Dermis microvascular lymphatic vessel endothelial cell (primary cell): Measurements from ENCODE around the gene MSI2. TPM values are rescaled to one million over a fixed set of nuclear protein-coding genes. Genes with fewer than 3 reads are reported as not detected.

Experiments used
- DNase-seq, 2 donors: peaks; one replicate each; pipeline versions ENCODE4 v3.0.0 to v3.0.0-alpha.2; 2010; ENCODE audit warnings: low read depth in 2 of 2
- total RNA-seq: library from RNA; depleted of rRNA; stranded (reverse); fragments of >200 nt; gene quantifications from 2 replicates; pipeline ENCODE4 v1.2.1, GENCODE V29; 2014

Gene MSI2
- total RNA-seq, 1 donor from 2014 or later: 7.4 TPM

DNA sequence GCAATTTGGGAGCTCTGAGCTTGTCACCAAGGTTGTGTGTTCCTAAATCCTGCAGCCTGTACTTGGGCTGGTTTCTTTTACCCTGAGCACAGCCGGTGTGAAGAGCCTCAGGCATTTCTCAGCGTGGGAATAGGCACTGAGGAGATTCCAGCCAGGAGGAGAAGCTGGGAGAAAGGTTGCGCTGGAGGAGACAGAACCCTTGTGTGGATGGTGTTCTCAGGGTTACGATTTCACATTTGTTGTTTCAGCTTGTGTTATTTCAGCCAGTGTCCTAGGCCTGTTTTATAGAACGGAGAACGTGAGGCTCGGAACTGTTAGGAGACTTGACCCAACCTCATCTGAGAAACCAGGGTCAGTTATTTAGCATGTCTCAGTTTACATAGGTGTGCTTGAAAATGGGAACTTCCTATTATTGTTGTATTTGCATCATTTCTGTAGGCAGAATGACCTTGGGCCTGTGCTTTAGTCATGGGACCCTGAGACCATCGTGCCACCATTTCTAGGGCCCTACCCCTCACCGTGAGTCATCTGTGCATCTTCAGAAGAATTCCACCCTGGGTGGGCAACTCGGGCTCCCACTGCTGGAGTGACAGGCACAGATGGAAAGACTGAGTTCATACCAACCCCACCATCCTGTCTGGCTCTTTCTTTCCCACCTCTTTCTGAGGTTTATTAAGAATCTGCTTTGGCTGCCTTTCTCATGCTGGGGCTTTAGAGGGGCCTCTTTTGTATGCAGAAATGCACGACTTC is 134.9 kb downstream of the MSI2 start:
- DNase-seq: no peak

DNA sequence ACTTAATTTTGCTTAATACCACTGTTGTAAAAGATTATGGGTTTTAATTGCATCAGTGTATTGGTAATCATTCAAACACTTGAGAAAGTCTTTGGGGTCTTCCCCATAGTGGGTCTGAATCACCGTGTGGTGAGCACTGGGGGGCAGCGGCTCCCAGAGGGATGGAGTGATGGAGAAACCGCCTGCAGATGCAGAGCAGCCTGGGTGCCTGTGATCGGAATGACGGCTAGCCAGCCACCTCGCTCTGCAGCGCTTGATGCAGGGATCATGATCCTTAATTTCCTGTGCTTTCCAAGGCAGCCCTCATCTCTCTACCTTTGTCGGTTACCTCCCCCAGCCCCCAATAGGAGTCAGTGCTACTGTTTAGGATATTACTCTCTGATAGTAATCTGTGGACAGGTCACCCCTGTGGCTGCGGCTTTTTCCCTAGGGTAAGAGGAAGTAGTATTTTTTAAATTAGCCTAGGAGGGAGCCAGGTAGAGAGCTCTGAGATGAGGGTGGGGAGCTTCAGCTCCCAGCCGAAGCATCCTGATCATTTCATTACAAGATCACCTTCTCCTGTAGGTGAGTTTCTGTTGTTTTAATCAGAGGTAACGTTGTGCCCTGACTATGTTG is 135.6 kb downstream of the MSI2 start:
- no peak for DNase-seq

DNA sequence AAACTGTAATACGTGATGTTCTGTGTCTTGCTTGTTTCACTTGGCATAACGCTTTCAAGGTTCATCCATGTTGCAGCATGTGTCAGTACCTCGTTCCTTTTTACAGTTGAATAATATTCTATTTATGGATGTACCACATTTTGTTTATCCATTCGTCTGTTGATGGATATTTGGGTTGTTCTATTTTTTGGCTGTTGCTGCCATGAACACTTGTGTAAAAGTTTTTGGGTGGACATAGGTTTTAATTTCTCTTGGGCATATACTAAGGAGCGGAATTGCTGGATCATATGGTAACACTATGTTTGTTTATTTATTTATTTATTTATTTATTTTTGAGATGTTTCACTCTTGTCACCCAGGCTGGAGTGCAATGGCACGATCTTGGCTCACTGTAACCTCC is 137.0 kb downstream of the MSI2 start:
- no peak for DNase-seq

DNA sequence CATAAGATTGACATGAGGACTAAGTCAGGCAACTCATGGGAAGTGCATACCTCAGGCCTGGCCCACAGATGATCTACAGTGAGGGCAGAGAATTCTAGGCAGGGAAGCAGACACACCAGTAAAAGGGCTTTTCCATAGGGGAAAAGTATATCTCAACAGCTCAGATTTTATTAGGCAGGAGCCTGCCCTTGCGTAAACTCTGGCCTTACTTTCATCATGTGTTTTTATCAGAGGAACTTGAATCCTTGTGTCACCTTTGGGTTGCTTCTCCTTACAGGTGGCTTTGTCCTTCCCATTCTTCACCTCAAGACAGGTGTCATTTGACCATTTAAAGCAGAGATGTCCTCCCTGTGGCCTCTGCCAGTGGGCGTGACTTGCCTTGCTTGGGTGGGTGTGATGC is 138.1 kb downstream of the MSI2 start:
- DNase-seq: no peak

DNA sequence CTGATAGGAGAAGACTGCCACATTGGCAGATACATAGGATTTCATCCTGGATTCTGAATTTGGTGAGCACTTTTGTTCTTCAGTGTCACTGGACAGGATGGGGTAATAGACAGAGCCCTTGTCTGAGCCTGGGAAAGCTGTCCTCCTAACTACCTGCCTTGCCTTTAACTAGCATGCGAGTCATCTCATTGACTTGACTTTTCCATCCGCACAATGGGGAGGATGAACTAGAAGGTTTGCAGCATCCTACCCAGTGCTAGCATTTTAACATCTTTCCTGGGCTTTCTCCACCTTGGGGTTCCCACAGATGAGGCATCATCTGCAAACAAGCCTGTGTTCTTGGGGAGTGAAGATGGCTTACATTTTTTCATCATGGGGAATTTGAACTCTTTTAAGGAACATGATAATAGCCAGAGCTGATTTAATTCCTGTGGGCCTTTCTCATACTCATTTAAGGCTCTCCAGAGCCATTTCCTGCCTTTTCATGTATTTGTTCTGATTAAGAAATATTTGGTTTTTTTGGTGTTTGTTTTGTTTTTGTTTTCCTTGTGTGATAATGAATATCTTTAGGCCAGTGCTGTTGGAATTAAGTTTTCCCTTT is 139.5 kb downstream of the MSI2 start:
- DNase-seq: no peak

DNA sequence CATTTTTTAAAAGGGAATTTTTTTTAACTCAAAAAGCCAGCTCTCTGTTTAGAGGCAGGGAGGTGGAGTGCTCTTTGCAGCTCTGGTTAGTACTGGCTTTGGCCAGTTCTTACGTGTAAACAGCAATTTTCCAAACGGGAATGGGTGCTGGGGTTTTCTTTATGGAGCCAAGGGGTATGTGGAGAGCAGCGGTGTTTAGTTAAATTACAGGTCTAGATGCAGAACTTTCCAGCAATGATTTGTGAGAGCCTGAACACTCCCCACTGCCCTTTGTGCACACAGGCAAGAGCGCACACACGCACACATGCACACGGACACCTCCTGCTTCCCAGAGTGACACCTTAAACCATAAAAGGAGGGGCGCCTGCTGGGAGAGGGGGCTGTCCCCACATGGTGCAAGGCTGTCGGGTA is 140.2 kb downstream of the MSI2 start:
- no peak for DNase-seq

DNA sequence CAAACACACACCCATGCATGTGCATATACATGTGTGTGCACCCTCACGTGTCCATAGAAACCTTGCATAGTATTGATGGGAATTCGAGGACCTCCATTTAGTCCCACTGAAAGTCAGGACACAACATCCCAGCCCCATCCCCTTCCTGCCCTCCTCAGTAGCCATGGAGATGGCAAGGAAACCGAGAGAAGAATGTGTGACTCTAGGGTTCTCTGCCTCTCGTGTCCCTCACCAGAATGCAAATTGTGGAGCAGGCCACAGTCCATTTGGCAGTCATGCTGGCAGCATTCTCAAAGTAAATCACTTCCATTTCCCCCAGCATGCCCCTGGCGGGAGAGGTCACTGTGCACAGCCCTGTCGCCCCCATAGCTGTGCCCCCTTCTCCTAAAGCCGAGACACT is 141.1 kb downstream of the MSI2 start:
- no peak for DNase-seq

DNA sequence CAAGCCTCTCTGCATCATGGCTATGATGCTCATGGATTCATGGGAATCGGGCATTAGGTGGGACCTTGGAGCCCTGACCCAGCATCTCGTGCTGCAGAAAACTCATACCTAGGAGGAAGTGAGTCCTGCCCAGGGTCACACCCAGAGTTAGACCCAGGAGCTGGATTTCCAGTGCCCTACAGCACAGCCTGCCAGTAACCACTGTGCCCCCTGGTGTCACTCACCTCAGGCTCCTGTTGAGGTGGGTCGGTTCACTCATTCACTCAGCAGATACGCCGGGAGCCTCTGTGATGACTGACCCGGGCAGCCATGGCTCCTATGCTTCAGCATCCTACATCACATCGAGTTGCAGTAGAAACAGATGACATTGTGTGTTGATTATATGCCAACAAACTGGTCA is 143.4 kb downstream of the MSI2 start:
- no peak for DNase-seq

DNA sequence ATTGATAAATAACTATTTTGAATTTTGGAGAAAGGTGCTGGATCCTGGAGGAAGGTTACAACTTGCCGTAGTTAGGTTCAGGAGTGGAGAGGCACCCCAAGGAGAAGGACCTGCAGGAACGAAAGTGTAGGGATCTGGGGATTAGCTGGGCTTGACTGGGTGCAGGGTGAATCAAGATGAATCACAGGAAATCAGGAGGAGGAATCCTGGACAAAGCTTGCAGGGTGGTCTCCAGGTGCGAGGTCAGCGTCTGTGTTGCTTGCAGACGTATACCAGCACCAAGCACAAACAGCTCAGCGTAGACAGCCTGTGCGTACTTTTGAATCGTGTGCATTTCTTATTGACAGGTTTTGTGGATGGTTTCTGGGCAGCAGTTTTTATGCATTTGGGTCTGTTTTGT is 144.3 kb downstream of the MSI2 start:
- DNase-seq: no peak

DNA sequence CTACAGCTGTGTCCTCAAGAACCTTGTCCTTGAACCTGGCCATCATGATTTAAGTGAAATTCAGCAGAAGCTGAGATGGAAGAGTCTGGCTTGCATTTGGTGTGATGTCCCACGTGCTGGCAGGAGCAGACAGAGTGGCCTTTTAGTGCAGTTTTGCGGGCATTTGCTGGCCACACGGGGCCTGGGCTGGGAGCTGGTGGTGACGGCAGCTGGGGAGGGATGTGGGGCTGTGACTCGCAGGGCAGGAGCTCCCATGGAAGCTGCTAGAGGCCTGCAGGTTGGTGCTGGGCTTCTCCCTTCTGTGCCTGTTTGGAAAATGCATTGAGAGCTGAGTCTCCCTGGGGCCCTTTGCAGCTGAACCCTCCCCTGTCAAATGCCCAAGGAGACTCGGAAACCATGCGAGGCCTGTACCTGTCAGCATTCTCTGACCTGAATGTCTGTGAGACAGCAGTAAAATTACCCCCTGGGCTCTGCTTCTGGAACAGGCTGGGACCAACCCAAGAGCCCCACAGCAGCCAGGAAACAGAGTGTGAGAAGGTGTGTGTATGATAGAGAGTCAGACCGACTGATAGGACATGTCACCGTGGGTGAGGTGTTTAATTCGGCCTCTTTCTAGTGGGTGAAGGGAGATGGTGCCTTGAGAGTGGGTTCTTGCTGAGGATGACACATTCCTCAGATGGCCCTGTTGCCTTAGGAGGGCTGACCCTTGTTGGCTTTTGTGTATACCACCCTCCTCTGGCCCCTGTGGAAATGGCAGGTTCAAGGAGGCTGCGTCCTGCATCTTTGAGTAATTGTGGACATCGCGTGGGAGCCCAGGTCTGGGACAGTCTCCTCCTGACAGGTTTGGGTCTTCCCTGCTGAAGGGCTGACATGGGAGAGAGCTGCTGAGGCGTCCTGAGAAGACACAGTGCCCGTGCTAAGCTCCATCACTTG is 145.5 kb downstream of the MSI2 start:
- no peak for DNase-seq

DNA sequence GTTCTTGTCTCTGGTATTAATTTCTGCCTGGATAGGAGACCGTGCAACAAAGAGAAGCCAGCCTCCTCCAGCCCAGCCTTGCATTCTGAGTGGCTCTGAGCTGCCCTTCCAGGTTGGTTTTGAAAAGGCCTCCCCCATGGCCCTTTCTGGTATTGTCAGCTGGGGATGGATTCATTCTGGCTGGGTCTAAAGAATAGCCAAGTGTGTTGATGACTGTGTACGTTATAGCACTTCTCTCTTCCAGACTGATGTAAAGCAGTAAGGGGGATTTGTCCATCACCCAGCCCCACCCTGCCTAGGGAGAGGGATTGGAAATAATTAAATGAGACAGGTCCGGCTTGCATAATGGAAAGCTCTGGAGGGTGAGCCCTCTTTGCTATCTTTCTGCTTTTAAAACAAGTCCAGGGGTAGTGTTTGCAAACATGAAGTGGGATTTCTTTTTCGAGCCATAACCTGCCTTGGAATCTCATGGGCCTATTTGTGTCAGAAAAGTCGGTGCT is 146.4 kb downstream of the MSI2 start:
- DNase-seq: no peak

DNA sequence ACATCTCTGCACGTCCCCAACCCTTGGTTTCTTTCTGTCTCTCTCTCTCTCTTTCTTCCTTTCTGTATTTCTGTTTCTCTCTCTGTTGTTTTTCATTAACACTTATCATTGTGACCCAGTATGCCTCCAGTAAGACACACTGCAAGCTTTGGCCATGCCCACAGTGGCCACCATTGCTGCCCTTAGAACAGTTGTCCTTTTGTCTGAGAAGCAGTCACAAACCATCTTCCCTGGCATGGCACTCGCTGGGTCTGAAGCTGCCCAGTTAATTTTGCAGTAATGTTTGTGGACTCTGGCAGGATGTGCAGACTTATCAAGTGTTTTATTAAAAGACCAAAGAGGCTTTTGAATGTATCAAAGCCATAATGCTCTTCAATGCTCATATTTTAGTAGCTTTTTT is 146.9 kb downstream of the MSI2 start:
- no peak for DNase-seq

DNA sequence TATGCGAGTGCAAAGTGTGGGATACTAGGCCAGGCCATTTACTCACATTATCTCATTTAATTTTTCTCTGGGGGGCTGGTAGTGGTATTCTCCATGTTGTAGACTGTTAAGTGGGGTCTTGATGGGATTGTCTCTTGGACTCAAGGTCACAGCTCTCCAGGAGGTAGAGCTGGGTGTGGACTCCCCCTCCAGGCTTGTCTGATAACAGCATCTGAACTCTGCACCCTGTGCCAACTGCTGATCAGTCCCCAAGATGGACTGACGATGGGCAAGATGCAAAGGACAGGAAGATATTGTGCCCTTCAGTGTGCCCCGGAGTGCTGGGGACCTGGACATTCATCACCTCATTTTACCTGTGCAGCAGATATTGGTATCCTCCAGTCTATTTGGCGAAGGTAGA is 147.8 kb downstream of the MSI2 start:
- peak in 1 of 2 donors; percentile 11 for DNase-seq

DNA sequence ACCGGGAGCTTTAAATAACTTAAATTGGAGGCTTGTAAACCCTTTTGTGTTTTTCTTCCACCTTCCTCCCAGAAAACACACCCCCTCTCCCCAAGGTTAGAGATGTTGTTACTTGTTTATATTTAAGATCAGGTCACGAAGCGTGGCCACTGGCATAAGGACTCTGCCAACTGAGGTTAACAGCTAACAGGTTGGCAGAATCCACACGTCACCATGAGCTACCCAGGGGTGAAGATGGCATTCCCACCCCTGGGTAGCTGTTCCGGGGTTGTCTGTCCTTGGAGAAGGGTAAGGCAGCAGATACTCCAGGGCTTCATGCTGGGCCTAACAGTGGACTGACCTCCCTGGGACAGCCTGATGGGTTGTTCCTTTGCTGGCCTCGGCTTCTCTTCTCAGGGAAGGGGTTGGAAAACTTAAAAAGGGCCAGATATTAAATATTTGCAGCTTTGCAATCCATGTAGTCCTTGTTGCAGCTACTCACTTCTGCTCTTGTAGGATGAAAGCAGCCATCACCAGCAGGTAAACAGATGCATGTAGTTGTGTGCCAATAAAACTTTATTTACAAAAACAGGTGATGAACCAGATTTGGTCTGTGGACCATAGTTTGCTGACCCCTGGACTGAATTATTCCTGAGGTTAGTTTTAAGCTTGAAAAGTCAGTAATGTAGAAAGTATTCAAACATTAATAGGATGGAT is 148.6 kb downstream of the MSI2 start:
- DNase-seq: no peak

DNA sequence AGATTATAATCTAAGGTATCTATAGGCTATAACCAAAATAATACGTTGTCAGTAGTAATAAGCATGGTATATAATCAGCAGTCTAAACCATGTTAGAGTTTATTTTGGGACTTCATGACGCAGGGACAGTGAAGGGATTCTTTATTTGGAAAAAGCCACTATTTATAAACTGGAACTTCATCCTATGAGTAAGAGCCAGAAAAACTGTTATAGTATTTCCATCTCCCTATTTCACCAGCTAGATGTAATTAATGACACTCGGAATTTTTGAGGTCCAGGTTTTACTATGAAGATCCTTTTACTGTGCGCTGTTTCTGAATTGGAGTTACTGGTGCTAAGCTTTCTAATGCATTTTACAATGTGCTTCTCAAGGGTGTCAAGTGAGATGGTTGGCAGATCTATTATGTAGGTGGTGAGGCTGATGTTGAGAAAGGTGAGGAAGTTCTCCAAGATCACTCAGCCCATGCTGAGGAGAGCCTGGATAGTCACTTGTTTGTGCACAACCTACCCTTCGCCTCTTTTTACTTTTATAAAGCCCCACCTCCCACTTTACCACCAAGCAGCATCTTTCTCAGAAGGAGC is 149.3 kb downstream of the MSI2 start:
- DNase-seq: no peak

DNA sequence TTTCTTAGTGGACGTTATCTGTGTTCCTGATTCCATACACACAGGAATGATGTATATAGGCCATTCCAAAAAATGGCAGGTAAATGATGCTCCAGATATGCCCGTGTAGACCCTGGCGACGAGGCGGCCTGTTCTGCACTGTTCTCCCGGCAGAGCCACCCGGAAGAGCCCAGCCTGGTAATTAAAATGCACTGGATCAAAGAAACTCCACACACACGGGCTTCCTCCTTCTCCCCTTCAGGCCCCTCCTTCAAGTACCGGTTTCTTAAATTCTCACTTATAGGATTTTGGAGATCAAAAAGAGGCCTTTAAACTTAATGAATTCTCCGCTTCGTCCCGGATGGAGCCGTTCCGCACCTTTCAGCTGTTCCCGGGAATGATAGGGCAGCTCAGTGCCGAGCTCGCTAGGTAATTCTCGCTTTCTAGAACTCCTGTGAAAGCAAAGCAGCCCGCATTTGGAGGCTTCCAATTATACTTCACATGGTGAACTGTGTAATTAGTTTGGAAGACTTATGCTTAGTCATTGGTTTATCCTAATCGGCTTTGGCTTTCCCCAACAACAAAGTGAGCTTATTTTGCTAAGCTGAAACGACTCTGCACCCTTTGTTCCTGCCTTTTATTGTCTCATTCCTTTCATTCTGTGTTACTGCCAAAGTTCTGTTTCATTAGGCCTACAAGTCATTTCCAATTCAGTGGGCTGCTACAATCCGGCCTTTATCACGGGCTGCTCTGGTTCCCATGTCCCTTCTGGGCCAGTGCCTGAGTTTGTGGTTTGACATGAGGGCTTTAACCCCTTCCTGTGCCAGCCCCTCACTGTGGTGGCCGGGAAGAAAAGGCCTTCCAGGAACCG is 150.0 kb downstream of the MSI2 start:
- no peak for DNase-seq

DNA sequence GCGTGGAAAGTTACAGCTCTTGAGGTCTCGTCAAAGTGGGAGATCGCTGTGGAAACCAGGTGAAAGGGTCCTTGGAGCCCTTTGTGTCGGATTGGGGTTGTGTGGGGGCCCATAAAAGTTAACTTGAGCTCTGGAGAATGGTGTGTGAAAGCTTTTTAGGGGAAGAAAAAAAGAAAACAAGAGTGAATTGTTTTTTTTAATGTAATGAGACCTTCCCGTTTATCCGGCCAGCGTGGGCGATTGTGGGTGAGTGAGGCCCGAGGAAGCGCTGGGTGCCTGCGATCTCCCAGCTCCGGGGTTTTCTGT is 150.6 kb downstream of the MSI2 start:
- DNase-seq: no peak

DNA sequence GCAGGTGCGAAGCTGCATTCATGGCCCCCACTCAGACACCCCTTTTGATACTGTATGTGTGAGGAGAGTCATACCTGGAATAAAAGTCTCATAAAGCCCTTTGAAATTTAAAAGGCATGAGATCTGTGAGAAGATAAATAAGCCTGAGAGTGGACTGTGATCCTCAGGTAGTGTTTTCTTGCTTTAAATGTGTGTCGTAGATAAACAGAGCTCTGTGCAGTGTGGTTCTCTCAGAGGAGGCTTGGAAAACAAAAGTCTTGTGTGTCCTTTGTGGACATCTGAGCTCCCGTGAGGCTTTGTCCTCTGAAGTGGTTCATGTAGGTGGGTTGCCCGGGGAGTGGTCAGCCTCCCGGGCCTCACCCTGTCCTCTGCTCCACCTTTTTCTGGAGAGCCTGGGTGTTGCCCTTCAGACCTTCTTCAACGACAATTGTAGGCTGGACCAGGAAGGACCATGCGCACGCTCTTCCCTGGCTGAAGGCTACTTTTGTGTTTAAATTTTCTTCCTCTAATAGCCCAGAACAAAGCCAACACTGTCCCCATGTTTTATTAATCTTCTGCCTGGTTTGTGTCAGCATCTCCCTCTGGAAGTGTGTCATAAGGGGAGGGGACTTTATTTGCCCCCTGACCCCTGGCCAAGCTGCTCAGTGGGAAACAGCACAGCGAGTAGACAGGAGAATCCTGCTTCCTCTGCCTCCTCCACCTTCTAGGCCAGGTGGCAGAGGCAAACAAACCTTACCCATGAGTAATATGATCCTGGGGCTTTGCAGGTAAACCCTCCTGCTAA is 151.2 kb downstream of the MSI2 start:
- DNase-seq: no peak
